Hematopoietic multipotent progenitor cell treated with erythropoietin and hydrocortisone succinate and interleukin-3 and kit ligand, for 17 days (in vitro differentiated cells): Measurements from ENCODE around the gene ZDHHC14.

Source experiments
- DNase-seq: peaks from one replicate; pipeline ENCODE4 v3.0.0-alpha.2; 2015; ENCODE audit warnings: low spot score

Gene ZDHHC14

DNA sequence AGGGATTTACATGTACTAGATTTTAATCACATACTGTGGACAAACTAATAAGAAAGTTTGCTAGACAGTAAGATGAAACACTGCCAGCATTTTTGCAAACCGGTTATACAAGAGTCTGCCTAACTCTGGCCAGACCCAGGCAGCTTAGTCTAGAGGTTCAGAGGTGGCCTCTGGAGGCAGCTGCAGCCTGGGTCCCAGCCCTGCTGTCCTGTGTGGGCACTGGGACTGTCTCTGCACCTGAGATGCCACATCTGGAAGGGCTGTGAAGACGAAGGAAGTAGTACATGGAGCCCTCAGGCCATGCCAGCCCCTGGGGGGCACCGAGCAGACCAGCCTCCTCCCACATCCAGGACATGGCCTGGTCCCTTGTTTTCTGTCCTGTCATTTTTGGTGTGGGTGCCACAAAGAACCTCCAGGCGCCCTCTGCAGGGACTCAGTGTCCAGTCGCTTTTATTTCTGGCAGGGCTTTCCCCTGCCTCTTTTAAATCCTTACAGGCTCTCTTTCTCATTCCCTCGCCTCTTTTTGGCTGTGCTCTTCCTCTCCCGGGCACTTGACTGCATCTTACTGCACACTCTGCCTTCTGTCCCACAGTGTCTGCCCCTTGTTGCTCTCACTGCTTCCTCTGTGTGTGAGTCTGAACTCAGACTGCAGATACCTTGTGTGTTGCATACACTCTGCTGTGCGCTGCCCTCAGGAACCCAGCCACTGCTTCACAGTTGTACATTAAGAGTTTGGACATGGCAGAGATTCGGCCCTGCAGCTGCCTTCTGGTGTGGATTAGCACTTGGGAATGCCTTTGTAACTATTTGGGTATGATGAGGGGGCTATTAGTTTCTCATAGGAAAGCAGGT is 216.7 kb downstream of the ZDHHC14 start:
- peak; percentile 60 for DNase-seq

DNA sequence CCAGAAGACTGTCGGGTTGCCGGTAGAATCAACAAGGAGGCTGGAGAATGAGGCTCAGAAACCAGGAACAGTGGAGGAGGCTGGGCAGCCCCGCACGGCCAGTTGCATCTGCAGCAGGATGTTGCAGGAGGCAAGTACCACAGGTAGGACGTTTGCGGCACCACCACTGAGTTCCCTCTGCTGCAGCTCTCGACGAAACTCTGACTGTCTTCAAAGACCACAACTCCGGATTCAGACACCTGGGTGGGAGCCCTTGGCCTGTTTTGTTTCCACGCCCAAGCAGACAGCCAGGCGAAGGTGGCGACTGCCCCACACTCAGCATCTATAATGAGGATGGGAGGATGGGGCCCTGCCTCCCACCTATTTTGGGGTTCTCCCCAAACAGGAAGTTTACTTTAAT is 218.2 kb downstream of the ZDHHC14 start:
- no peak for DNase-seq

GRCh38 chr6:157600807-157601206 is 219.8 kb downstream of the ZDHHC14 start:
- DNase-seq: no peak

DNA sequence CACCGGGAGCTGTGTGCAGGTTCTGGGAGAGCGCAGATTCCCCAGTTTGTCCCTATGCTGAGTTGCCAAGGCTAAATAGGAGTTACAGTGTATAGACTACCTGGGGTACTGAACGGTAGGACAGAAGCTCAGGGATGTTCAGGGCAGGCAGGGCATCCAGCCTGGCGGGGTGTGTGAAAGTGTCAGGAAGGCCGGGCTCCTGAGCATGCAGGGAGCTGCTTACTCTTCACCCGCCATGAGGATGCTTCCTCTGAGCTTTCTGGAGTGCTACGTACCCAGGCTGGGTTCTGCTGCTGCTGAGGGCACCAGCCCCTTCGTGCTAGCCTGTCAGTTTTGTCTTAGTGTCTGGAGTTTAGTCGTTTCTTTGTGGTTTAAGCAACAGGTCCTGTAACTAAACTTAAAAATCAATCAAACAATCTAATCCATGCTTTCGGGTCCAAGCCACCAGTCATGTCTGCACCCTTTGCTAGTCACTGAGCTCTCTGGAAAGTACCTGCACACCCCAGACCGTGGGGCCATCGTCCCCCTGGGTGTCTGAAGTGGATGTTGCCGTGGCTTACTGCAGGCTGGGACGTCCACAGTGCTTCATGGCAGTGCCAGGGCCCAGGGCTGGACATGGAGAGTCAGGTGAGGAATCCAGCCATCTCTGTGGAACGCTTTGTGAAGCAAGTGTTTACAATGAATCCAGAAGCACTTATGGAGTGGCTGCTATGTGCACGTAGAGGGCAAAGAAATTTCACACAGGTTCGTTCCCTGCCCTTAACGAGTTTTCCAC is 221.7 kb downstream of the ZDHHC14 start:
- DNase-seq: no peak

GRCh38 chr6:157603314-157603940 is 222.4 kb downstream of the ZDHHC14 start:
- DNase-seq: no peak

DNA sequence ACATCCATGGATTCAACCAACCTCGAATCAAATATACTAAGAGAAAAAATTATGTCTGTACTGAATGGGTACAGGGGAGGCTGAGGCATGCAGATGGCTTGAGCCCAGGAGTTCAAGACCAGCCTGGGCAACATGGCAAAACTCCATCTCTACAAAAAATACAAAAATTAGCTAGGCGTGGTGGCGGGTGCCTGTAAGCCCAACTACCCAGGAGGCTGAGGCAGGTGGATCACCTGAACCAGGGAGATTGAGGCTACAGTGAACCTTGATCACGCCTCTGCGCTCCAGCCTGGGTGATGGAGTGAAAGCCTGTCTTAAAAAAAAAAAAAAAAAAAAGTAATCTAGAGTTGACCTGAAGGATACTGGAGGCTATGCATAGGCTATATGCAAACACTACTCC is 223.0 kb downstream of the ZDHHC14 start:
- no peak for DNase-seq

- DNase-seq: no peak
Observed at GRCh38 chr6:157604816-157605215, 223.8 kb downstream of the ZDHHC14 start.

- DNase-seq: no peak
Observed at GRCh38 chr6:157605484-157605883, 224.5 kb downstream of the ZDHHC14 start.

DNA sequence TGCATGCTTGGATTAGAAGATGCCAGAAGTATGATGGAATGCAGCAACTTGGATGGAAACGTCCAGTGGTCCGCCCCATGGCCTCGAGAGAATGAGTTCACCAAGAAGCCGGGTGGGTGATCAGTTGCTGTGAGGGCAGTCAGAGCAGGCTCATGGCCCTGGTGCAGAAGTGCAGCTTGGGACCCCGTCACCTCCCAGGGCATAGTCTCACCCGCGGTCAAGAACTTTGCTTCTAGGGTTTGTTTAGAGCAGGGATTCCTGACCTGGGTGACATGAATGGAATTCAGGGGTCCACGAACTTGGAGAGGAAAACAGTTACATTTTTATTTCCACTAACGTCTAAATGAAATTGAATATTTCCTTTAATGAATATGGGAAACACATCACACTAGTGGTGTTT is 225.5 kb downstream of the ZDHHC14 start:
- DNase-seq: no peak

DNA sequence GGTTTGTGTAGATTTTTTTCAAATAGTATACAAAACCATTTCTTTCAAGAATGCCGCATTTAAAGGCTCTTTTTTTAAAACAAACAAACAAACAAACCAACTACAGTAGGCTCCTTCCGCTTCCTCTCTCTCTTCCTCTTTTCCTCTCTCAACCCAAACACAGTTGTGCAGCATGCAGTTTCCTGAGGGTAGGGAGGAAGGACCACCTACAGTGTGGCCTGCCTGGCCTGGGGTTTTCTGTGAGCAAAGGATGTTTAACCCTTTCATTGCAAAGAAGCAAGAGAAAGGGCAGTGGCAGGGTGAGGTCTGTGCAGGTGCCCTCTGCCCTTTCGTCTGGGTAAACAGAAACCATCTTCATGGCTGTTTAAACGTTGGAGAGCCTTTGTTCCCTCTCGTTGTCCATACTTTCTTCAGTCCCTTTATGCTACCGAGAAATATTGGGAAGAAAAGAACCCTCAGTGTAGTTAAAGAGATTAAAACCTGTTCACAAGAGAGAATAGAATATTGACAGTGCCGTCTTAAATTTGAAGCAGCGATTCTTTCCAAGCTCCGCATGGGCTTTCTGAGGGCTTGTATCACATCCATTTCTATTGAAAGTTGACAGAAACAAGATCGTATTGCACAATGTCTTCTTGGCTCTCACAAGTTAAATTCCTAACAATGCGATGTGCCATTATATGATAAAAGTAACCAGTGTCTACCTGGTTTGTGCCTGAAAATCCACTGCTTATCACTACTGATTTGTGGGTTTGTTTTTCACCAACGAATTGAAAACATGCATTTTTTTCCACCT is 226.5 kb downstream of the ZDHHC14 start:
- no peak for DNase-seq

DNA sequence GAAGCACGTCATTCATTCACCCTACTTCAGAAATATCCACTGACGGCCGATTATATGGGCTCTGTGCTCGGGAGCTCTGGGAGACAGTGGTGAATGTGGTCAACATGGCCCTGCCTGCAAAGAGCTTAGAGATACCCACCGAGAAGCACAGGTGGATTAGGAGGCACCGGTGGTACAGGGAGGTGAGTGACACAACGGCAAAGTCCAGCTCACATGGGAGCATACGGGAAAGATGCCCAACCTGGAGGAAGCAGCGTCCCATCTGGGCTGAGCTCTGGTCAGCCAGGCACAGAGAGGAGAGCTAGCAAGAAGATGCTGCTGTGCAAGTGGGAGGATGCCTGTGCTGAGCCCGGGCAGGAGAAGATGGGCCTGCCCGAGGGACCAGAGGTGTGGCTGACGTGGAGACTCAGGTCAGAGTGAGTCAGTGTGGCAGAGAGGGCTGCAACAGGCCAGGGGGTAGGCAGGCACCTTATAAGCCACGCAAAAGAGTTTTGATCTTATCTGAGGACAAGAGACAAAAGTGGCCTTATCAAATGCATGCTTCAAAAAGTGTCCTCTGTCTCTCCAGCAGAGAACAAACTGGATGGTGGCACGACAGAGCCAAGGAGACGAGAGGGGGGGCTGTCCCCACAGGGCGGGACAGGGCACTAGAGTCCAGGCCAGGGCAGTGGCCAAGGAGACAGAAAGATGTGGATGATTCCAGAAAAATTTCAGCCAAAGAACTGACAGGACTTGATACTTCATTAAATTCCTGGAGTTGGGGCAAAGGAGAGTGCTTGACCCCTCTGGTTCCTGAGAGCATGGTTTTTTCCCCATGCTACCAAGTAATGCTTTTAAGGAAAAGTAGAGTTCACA is 227.5 kb downstream of the ZDHHC14 start:
- DNase-seq: no peak

- no peak for DNase-seq
Observed at GRCh38 chr6:157609117-157609516, 228.1 kb downstream of the ZDHHC14 start.

- DNase-seq: no peak
Observed at GRCh38 chr6:157609556-157609955, 228.6 kb downstream of the ZDHHC14 start.

GRCh38 chr6:157610451-157610999 is 229.5 kb downstream of the ZDHHC14 start:
- no peak for DNase-seq

GRCh38 chr6:157611406-157611805 is 230.4 kb downstream of the ZDHHC14 start:
- DNase-seq: no peak

GRCh38 chr6:157613011-157613522 is 232.1 kb downstream of the ZDHHC14 start:
- DNase-seq: peak; percentile 17

DNA sequence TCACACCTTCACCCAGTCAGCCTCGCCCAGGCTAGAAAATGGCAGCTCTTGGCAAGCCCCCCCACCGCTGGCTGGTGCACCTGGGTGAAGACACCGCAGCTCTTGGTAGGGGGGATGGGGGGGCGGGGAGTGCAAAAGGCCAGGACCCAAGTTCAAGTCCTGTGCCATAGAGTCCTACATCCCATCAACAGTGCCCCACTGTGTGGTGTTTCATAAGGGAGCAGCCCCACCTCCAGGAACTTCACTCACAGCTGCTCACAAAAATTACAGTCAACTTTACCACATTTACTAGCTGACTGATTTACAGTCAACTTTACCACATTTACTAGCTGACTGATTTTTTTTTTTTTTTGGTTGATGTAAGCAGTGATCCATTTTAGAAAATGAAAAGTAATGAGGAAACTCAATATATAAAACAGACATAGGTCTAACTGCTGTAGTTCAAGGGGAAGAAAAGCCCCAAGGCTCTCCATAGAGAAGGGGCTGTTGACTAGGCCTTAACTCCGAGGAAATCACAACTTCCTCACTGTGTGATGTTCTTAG is 233.1 kb downstream of the ZDHHC14 start:
- no peak for DNase-seq

DNA sequence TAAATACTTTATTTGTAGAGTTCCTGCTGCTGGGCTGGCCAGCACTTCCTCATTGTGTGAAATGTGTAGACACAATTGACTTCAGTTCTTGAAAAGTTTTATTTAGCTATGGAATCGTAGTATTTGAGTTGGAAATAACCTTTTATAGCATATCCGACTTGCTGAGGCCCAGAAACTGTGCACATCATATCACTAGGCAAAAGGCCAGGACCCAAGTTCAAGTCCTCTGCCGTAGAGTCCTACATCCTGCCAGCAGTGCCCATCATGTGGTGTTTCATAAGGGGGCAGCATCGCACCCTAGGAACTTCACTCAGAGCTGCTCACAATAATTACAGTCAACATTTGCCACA is 234.4 kb downstream of the ZDHHC14 start:
- no peak for DNase-seq

- no peak for DNase-seq
Observed at GRCh38 chr6:157615951-157616350, 235.0 kb downstream of the ZDHHC14 start.

- DNase-seq: no peak
Observed at GRCh38 chr6:157620944-157621343, 240.0 kb downstream of the ZDHHC14 start.
